H1 (cell line): ENCODE results near the gene PGBD5. TPM values are rescaled to one million over a fixed set of nuclear protein-coding genes. Genes with fewer than 3 reads are reported as not detected.

Experiments
- CTCF ChIA-PET: fragments of 300-600 bp; sonication (Branson Sonifier 250); formaldehyde crosslinking; loops from one replicate; lab custom pipeline; 2021; ENCODE audit not compliant: partially characterized antibody; lab: Charles Lee
- POLR2A ChIA-PET: fragments of 300-600 bp; sonication (Branson Sonifier 250); formaldehyde crosslinking; loops from one replicate; lab custom pipeline; 2021; ENCODE audit warnings: inconsistent platforms; ENCODE audit not compliant: partially characterized antibody; lab: Charles Lee
- DNase-seq, 2 experiments: peaks; one replicate each; pipeline versions ENCODE4 v3.0.0 to v3.0.0-alpha.2; 2010 to 2022; ENCODE audit warnings: low spot score in 2 of 2, low read depth in 1 of 2, mixed read lengths in 1 of 2
- FAIRE-seq: peaks from 2 replicates; lab custom pipeline; 2011; peaks lifted over from hg19 to GRCh38; lab: Jason Lieb, UNC
- H2AFZ ChIP-seq: 2 replicates; pipeline ENCODE4 v1.8.1; 2012; ENCODE audit warnings: low read length, inconsistent platforms
- H2AK5ac ChIP-seq: 2 replicates; pipeline ENCODE4 v1.6.1; 2013; ENCODE audit warnings: low read depth, low read length
- H2BK120ac ChIP-seq: replicated peaks from 2 replicates; pipeline ENCODE3; 2013; ENCODE audit warnings: low read depth, low read length, inconsistent platforms
- H2BK12ac ChIP-seq: 2 replicates; pipeline ENCODE4 v1.6.1; 2013; ENCODE audit warnings: low read depth, low read length
- H2BK15ac ChIP-seq: 2 replicates; pipeline ENCODE4 v1.6.1; 2013; ENCODE audit warnings: low read length
- H2BK20ac ChIP-seq: 2 replicates; pipeline ENCODE4 v1.6.1; 2013; ENCODE audit warnings: low read length
- H2BK5ac ChIP-seq: 2 replicates; pipeline ENCODE4 v1.6.1; 2013; ENCODE audit warnings: low read depth, low read length
- H3K14ac ChIP-seq: 2 replicates; pipeline ENCODE4 v1.6.1; 2013; ENCODE audit warnings: inconsistent platforms; ENCODE audit not compliant: insufficient read length
- H3K18ac ChIP-seq: 2 replicates; pipeline ENCODE4 v1.6.1; 2013; ENCODE audit warnings: low read length; ENCODE audit errors: extremely low read depth
- H3K23ac ChIP-seq: 2 replicates; pipeline ENCODE4 v1.6.1; 2013; ENCODE audit warnings: inconsistent platforms; ENCODE audit not compliant: insufficient read length
- H3K23me2 ChIP-seq: 2 replicates; pipeline ENCODE4 v1.6.1; 2013; ENCODE audit warnings: low read depth, low read length
- H3K27ac ChIP-seq: 2 replicates; pipeline ENCODE4 v1.6.1; 2011; ENCODE audit warnings: low read depth, low read length, inconsistent platforms
- H3K27me3 ChIP-seq, 4 experiments: replicated peaks in 1 of 4; 1 replicate in 1 of 4; 2 replicates in 3 of 4; pipeline versions ENCODE4 v1.6.1 to v1.8.1; 2011 to 2013; ENCODE audit warnings: low read length in 3 of 4, mild to moderate bottlenecking in 3 of 4, inconsistent platforms in 2 of 4, mixed read lengths in 2 of 4, moderate library complexity in 1 of 4; ENCODE audit not compliant: control insufficient read depth in 3 of 4, insufficient read depth in 3 of 4; ENCODE audit errors: extremely low read depth in 1 of 4
- H3K36me3 ChIP-seq, 4 experiments: 2 replicates each; pipeline versions ENCODE4 v1.6.1 to v1.8.1; 2011 to 2013; ENCODE audit warnings: mild to moderate bottlenecking in 4 of 4, low read length in 3 of 4, moderate library complexity in 2 of 4, control low read depth in 1 of 4, inconsistent platforms in 1 of 4; ENCODE audit not compliant: insufficient read depth in 4 of 4, control insufficient read depth in 2 of 4
- H3K4ac ChIP-seq: replicated peaks from 2 replicates; pipeline ENCODE3; 2013; ENCODE audit warnings: low read length, low read depth, mixed read lengths, inconsistent platforms; ENCODE audit not compliant: insufficient read length
- H3K4me1 ChIP-seq, 4 experiments: replicated peaks in 1 of 4; 1 replicate in 1 of 4; 2 replicates in 3 of 4; pipeline versions ENCODE4 v1.6.1 to v1.8.1; 2011 to 2013; ENCODE audit warnings: low read length in 3 of 4, inconsistent platforms in 2 of 4, mixed read lengths in 1 of 4; ENCODE audit not compliant: insufficient read depth in 4 of 4, control insufficient read depth in 3 of 4
- H3K4me2 ChIP-seq, 2 experiments: 2 replicates each; pipeline versions ENCODE4 v1.6.1 to v1.8.1; 2011 to 2013; ENCODE audit warnings: low read depth in 2 of 2, low read length in 2 of 2, control low read depth in 1 of 2, inconsistent platforms in 1 of 2, mild to moderate bottlenecking in 1 of 2; ENCODE audit not compliant: insufficient read depth in 1 of 2
- H3K4me3 ChIP-seq, 4 experiments: fragments of 200-600, 300-600 bp in 1 of 4; sonication (generic), shearing (Covaris generic), sonication (Bioruptor Twin) in 1 of 4; 2 replicates each; pipeline versions ENCODE4 v1.5.1 to v1.8.1; 2011 to 2016; ENCODE audit warnings: low read length in 4 of 4, low read depth in 3 of 4, control low read depth in 2 of 4, inconsistent platforms in 2 of 4, mild to moderate bottlenecking in 2 of 4, mixed read lengths in 1 of 4, moderate library complexity in 1 of 4; ENCODE audit not compliant: insufficient read depth in 2 of 4; ENCODE audit errors: extremely low read depth in 1 of 4
- H3K56ac ChIP-seq: replicated peaks from 2 replicates; pipeline ENCODE3; 2013; ENCODE audit warnings: low read depth, mild to moderate bottlenecking, mixed read lengths, low read length, inconsistent platforms; ENCODE audit not compliant: insufficient read length
- H3K79me1 ChIP-seq: 2 replicates; pipeline ENCODE4 v1.6.1; 2013; ENCODE audit warnings: low read depth, low read length, control low read depth
- H3K79me2 ChIP-seq, 2 experiments: 2 replicates each; pipeline versions ENCODE4 v1.6.1 to v1.8.1; 2012 to 2013; ENCODE audit warnings: low read length in 2 of 2, mild to moderate bottlenecking in 2 of 2, inconsistent platforms in 1 of 2; ENCODE audit not compliant: insufficient read depth in 2 of 2, control insufficient read depth in 1 of 2
- H3K9ac ChIP-seq, 4 experiments: replicated peaks in 1 of 4; 1 replicate in 1 of 4; 2 replicates in 3 of 4; pipeline versions ENCODE4 v1.6.1 to v1.8.1; 2011 to 2013; ENCODE audit warnings: low read depth in 3 of 4, low read length in 3 of 4, control low read depth in 2 of 4, mild to moderate bottlenecking in 2 of 4, moderate library complexity in 2 of 4, inconsistent platforms in 1 of 4; ENCODE audit errors: extremely low read depth in 1 of 4
- H3K9me3 ChIP-seq, 2 experiments: 2 replicates each; pipeline versions ENCODE4 v1.6.1 to v1.8.1; 2012 to 2013; ENCODE audit warnings: mild to moderate bottlenecking in 2 of 2, moderate library complexity in 2 of 2, control low read depth in 1 of 2, inconsistent platforms in 1 of 2, low read depth in 1 of 2, low read length in 1 of 2, mixed read lengths in 1 of 2; ENCODE audit not compliant: insufficient read depth in 2 of 2
- H4K20me1 ChIP-seq, 2 experiments: replicated peaks in 1 of 2; 2 replicates each; pipeline versions ENCODE3 to v1.8.1; 2011 to 2013; ENCODE audit warnings: inconsistent platforms in 2 of 2, low read length in 2 of 2, mild to moderate bottlenecking in 1 of 2; ENCODE audit not compliant: insufficient read depth in 2 of 2, control insufficient read depth in 1 of 2
- H4K5ac ChIP-seq: 2 replicates; pipeline ENCODE4 v1.6.1; 2013; ENCODE audit warnings: low read length, low read depth, mixed read lengths, inconsistent platforms; ENCODE audit not compliant: insufficient read length
- H4K8ac ChIP-seq: 2 replicates; pipeline ENCODE4 v1.8.0; 2013; ENCODE audit warnings: mild to moderate bottlenecking, moderate library complexity, low read length, inconsistent platforms; ENCODE audit not compliant: insufficient read depth; ENCODE audit errors: extremely low read depth
- H4K91ac ChIP-seq: replicated peaks from 2 replicates; pipeline ENCODE3; 2013; ENCODE audit warnings: low read length, mixed read lengths, inconsistent platforms; ENCODE audit not compliant: insufficient read length
- ASH2L ChIP-seq: fragments of 200-600, 300-600 bp; sonication (generic); IDR thresholded peaks from one replicate; pipeline ENCODE4 v1.7.1; 2017; ENCODE audit warnings: low read length
- BACH1 ChIP-seq: IDR thresholded peaks from 2 replicates; pipeline ENCODE4 v1.6.1; 2012; ENCODE audit warnings: low read length, improper control_type of control experiment
- BRCA1 ChIP-seq: IDR thresholded peaks from 2 replicates; pipeline ENCODE4 v1.6.1; 2012; ENCODE audit warnings: low read depth, low read length, improper control_type of control experiment
- EP300 ChIP-seq, 2 experiments: IDR thresholded peaks; 1 replicate in 1 of 2; 2 replicates in 1 of 2; pipeline ENCODE4 v1.6.1; 2011 to 2012; ENCODE audit warnings: low read depth in 2 of 2, low read length in 2 of 2, mild to moderate bottlenecking in 2 of 2, borderline replicate concordance in 1 of 2, inconsistent platforms in 1 of 2, moderate library complexity in 1 of 2
- EZH2 ChIP-seq: fragments of 200-600 bp; sonication (generic); IDR thresholded peaks from 2 replicates; pipeline ENCODE4 v1.7.1; 2012; ENCODE audit warnings: low read depth, mild to moderate bottlenecking, moderate library complexity, low read length, inconsistent platforms; ENCODE audit not compliant: severe bottlenecking
- RFX5 ChIP-seq: IDR thresholded peaks from 2 replicates; pipeline ENCODE4 v1.6.1; 2011; ENCODE audit warnings: low read depth, low read length, improper control_type of control experiment, borderline replicate concordance
- SIRT6 ChIP-seq: IDR thresholded peaks from one replicate; pipeline ENCODE4 v1.7.1; 2012; ENCODE audit warnings: low read length, inconsistent platforms
- SP4 ChIP-seq: IDR thresholded peaks from 2 replicates; pipeline ENCODE4 v1.6.1; 2012; ENCODE audit warnings: low read length, inconsistent platforms
- TAF7 ChIP-seq: optimal IDR thresholded peaks from 2 replicates; pipeline ENCODE3; 2011; ENCODE audit warnings: low read depth, mild to moderate bottlenecking, inconsistent platforms, low read length, moderate library complexity, borderline replicate concordance
- TBP ChIP-seq: IDR thresholded peaks from 2 replicates; pipeline ENCODE4 v1.6.1; 2011; ENCODE audit warnings: low read depth, low read length, improper control_type of control experiment
- TEAD4 ChIP-seq: IDR thresholded peaks from 2 replicates; pipeline ENCODE4 v1.6.1; 2012; ENCODE audit warnings: low read depth, low read length, inconsistent platforms, mixed read lengths
- YY1 ChIP-seq: IDR thresholded peaks from 2 replicates; pipeline ENCODE4 v1.6.1; 2011; ENCODE audit warnings: low read depth, mild to moderate bottlenecking, low read length
- WGBS, 2 experiments: shearing (Covaris generic) in 1 of 2; methylation state at CpG; one replicate each; pipeline versions ENCODE4 v1.1.6 to v1.1.7; 2013 to 2015; ENCODE audit warnings: low lambda C conversion rate in 2 of 2, mixed read lengths in 2 of 2, inconsistent platforms in 1 of 2, low coverage in 1 of 2, missing lambda C conversion rate in 1 of 2; ENCODE audit not compliant: insufficient replicate concordance in 2 of 2, insufficient coverage in 1 of 2, insufficient read length in 1 of 2; ENCODE audit errors: extremely low coverage in 1 of 2, missing lambda C conversion rate in 1 of 2; 5-methylcytosine and 5-hydroxymethylcytosine counted together
- polyA plus RNA-seq, 7 experiments: library from polyadenylated mRNA; depleted of rRNA in 3 of 7; stranded (reverse) in 5 of 7; unstranded in 2 of 7; fragments of >200 nt in 5 of 7; fragments of 200-250 nt in 2 of 7; gene quantifications; 1 replicate in 5 of 7; 2 replicates in 1 of 7; 4 replicates in 1 of 7; pipeline versions ENCODE4 v1.2.1 to v1.2.3, GENCODE V29; 2011 to 2013; ENCODE audit warnings: missing spikeins in 2 of 7, mixed read lengths in 2 of 7
- total RNA-seq: library from RNA; stranded (reverse); fragmentation: NEBNext Ultra II Directional; extraction: Animal tissue kit (Norgen Biotek cat#: 25700); gene quantifications from 2 replicates; pipeline ENCODE4 v1.2.1, GENCODE V29; 2021
- TF ChIP-seq, protein P1 (sequence below): IDR thresholded peaks from 2 replicates; pipeline ENCODE4 v1.6.1; 2012; ENCODE audit warnings: inconsistent platforms

The PGBD5 gene
- total and polyA plus RNA-seq, 2 of the 8 experiments (the other 6 are each of a cell fraction or from before 2014, with no cell fraction given), result 16.3 to 18.4 TPM

DNA sequence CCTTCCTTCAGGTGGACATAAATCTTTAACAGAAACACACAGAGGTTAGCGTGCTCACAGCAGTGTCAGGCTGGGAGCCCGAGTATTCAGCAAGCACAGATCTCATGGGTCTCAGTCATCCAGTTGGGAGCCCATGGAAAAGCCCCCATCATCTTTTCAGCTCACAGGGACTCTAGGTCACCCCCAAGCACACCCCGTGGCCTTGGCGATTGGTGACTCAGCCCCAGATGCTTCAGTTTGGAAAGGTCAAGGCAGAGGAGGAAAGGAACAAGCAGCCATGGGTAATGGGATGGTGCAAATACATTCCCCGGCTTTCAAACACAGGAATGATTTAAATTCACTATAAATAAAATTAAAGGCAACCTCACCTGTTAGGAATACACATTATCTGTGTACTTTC lies 88.9 kb downstream of the PGBD5 start:
- POLR2A ChIA-PET, result interaction anchor here (1.5 kb wide), 1 partner anchor 10 kb away, joined by 3 read pairs; no protein-coding TSS in a partner anchor
- 93% methylated on average over 5 of the region's 5 CpGs; no CpG with 5 or more reads in 1 of the 2 experiments for WGBS, 2 experiments
- Histone ChIP-seq H3K27ac (no peak overlapping the region), H3K9ac (no peak overlapping the region), H2BK12ac (no peak overlapping the region), H4K20me1 (peaks cover 0 to 5% of the 10 kb centered on the region in 2 experiments), H3K23me2 (peaks cover 3% of the 10 kb centered on the region; the same call in 1 of the 2 replicates), H2AFZ (no peak overlapping the region), H3K14ac (no peak overlapping the region), H3K18ac (no peak overlapping the region), H2AK5ac (no peak overlapping the region), H3K79me2 (no peaks in the 10 kb centered on the region), H3K4me1 (peaks cover 3 to 13% (median 8%) of the 10 kb centered on the region in 4 experiments), H4K8ac (peak overlapping the region; percentile 12; the same call in 1 of the 2 replicates), H3K9me3 (no peaks in the 10 kb centered on the region), H2BK20ac (no peak overlapping the region), H2BK15ac (no peak overlapping the region), H3K36me3 (no peaks in the 10 kb centered on the region), H2BK5ac (no peak overlapping the region), H3K79me1 (no peaks in the 10 kb centered on the region), H3K4me3 (no peak overlapping the region), H2BK120ac (no peak overlapping the region), H3K56ac (no peak overlapping the region), H3K4ac (no peak overlapping the region), H4K5ac (no peak overlapping the region), H3K23ac (no peak overlapping the region), H3K4me2 (no peak overlapping the region), H4K91ac (no peak overlapping the region), H3K27me3 (no peaks in the 10 kb centered on the region)
- FAIRE-seq (no peak), DNase-seq (no peak)
- CTCF ChIA-PET, result no interaction called here
- no peak for TF ChIP-seq ASH2L
- TF ChIP-seq BACH1, result no peak
- no peak for TF ChIP-seq EP300 (IDR thresholded peaks at IDR 0.05; ENCODE audit: borderline replicate concordance in 1 of 2, low read depth in 2 of 2, low read length in 2 of 2)
- TF ChIP-seq YY1, result no peak
- TF ChIP-seq TEAD4, result no peak
- TF ChIP-seq BRCA1, result no peak
- no peak for TF ChIP-seq SIRT6
- TF ChIP-seq, protein P1, sequence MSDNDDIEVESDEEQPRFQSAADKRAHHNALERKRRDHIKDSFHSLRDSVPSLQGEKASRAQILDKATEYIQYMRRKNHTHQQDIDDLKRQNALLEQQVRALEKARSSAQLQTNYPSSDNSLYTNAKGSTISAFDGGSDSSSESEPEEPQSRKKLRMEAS, result no peak
- TF ChIP-seq SP4, result no peak
- no peak for TF ChIP-seq TBP
- no peak for TF ChIP-seq TAF7
- no peak for TF ChIP-seq RFX5
- no peak for TF ChIP-seq EZH2
